Sigmoid colon (tissue), 7 donors: ENCODE results near the gene PFKL. TPM values are rescaled to one million over a fixed set of nuclear protein-coding genes. Genes with fewer than 3 reads are reported as not detected.

Source experiments
- DNase-seq: peaks from one replicate; pipeline ENCODE4 v3.0.0-alpha.2; 2019
- H3K27ac ChIP-seq, 4 donors: fragments of 200-600 bp; sonication (generic); one replicate each; pipeline ENCODE4 v1.5.1; 2016 to 2019; ENCODE audit warnings: mild to moderate bottlenecking in 1 of 4
- H3K27me3 ChIP-seq, 3 donors: fragments of 200-600 bp; sonication (generic); one replicate each; pipeline ENCODE4 v1.5.1; 2019; ENCODE audit warnings: mild to moderate bottlenecking in 1 of 3
- H3K36me3 ChIP-seq, 4 donors: fragments of 200-600 bp; sonication (generic); one replicate each; pipeline ENCODE4 v1.5.1; 2016 to 2019
- H3K4me1 ChIP-seq, 4 donors: fragments of 200-600 bp; sonication (generic); one replicate each; pipeline ENCODE4 v1.5.1; 2017 to 2019
- H3K4me3 ChIP-seq, 4 donors: fragments of 200-600 bp; sonication (generic); one replicate each; pipeline ENCODE4 v1.5.1; 2017 to 2019; ENCODE audit warnings: mild to moderate bottlenecking in 2 of 4, moderate library complexity in 1 of 4
- H3K9me3 ChIP-seq, 4 donors: fragments of 200-600 bp in 3 of 4; sonication (generic) in 3 of 4; one replicate each; pipeline versions ENCODE4 v1.5.1 to v1.6.1; 2013 to 2019
- EP300 ChIP-seq, 4 donors: sonication (generic); formaldehyde crosslinking; IDR thresholded peaks; one replicate each; pipeline ENCODE4 v1.6.1; 2017; ENCODE audit warnings: antibody characterized with exemption in 4 of 4
- POLR2A ChIP-seq, 2 donors: fragments of 450-650 bp; IDR thresholded peaks; one replicate each; pipeline ENCODE4 v1.6.1; 2016; ENCODE audit warnings: antibody characterized with exemption in 2 of 2, mild to moderate bottlenecking in 2 of 2, moderate library complexity in 2 of 2
- POLR2AphosphoS5 ChIP-seq, 4 donors: sonication (generic); formaldehyde crosslinking; IDR thresholded peaks; one replicate each; pipeline ENCODE4 v1.6.1; 2017; ENCODE audit warnings: antibody characterized with exemption in 4 of 4
- WGBS, 2 donors: extraction: QIAGEN DNeasy Blood & Tissue Kit; methylation state at CpG; one replicate each; pipeline ENCODE4 v1.1.7; 2013; 5-methylcytosine and 5-hydroxymethylcytosine counted together
- intact Hi-C: fragments of 100-400 bp; cut with DNase I; formaldehyde crosslinking; loops from one replicate; pipeline ENCODE4 v1.15.1; 2023
- polyA plus RNA-seq, 3 donors: library from polyadenylated mRNA; stranded (reverse); fragments of 200-250 nt; gene quantifications; one replicate each; pipeline ENCODE4 v1.2.3, GENCODE V29; 2013
- total RNA-seq, 4 donors: library from RNA; depleted of rRNA; stranded (reverse); fragments of >200 nt; gene quantifications; one replicate each; pipeline ENCODE4 v1.1.0, GENCODE V29; 2016
- TF ChIP-seq, protein P1 (sequence below), 4 experiments: fragments of 450-650 bp in 3 of 4; fragments of 200-600 bp in 1 of 4; IDR thresholded peaks; one replicate each; pipeline ENCODE4 v1.5.1; 2016 to 2019; ENCODE audit warnings: antibody characterized with exemption in 4 of 4, mild to moderate bottlenecking in 3 of 4, moderate library complexity in 2 of 4
- donor health status: healthy with polysubstance abuse.
- donor health status: Bipolar disorder and iron deficiency.
- donor health status: healthy.

Gene PFKL
- total and polyA plus RNA-seq, 7 donors = 38.0 to 159 (median 69.8) TPM

DNA sequence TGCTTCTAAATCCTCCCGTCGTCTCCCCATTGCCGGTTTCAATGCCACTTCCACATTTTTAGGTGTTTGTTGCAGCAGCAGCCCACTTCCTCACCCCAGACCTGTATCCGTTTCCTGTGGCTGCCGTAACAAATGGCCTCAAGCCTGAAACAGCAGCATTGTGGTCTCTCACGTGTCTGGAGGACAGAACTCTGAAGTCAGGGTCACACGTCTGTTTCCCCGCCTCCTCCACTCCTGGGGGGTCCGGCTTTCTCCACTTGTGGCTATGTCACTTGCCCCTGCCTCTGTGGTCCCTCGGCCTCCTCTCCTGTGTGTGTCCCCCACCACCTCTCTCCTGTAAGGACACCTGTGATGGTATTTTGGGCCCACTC is 75.4 kb downstream of the PFKL start:
- no peak overlapping the region for H3K27ac ChIP-seq

DNA sequence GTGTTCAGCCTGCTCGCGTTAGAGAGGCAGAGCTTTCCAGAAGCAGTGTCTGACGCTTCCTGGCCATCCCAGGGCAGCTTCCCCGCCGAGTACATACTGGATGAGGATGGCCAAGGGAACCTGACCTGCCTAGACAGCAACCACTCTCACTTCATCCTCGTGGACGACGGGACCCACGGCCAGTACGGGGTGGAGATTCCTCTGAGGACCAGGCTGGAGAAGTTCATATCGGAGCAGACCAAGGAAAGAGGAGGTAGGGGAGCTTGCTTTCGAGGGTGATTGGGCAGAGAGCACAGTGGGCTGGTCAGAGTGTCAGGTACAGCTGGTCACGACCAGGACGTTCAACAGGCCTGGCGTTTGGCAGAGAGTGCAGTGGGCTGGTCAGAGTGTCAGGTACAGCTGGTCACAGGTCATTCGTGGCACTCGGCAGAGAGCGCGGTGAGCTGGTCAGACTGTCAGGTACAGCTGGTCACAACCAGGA is 75.9 kb downstream of the PFKL start:
- DNase-seq = no peak
- TF ChIP-seq POLR2A (IDR thresholded peaks at IDR 0.05) = no peak
- TF ChIP-seq EP300 (IDR thresholded peaks at IDR 0.05) = no peak
- TF ChIP-seq, protein P1, sequence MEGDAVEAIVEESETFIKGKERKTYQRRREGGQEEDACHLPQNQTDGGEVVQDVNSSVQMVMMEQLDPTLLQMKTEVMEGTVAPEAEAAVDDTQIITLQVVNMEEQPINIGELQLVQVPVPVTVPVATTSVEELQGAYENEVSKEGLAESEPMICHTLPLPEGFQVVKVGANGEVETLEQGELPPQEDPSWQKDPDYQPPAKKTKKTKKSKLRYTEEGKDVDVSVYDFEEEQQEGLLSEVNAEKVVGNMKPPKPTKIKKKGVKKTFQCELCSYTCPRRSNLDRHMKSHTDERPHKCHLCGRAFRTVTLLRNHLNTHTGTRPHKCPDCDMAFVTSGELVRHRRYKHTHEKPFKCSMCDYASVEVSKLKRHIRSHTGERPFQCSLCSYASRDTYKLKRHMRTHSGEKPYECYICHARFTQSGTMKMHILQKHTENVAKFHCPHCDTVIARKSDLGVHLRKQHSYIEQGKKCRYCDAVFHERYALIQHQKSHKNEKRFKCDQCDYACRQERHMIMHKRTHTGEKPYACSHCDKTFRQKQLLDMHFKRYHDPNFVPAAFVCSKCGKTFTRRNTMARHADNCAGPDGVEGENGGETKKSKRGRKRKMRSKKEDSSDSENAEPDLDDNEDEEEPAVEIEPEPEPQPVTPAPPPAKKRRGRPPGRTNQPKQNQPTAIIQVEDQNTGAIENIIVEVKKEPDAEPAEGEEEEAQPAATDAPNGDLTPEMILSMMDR (IDR thresholded peaks at IDR 0.05) = no peak
- no peak for TF ChIP-seq POLR2AphosphoS5 (IDR thresholded peaks at IDR 0.05)
- Histone ChIP-seq H3K27me3 (peaks cover 0 to 54% (median 11%) of the 10 kb centered on the region in 3 donors), H3K27ac (no peak overlapping the region), H3K4me1 (no peaks in the 10 kb centered on the region), H3K9me3 (no peaks in the 10 kb centered on the region), H3K36me3 (no peaks in the 10 kb centered on the region), H3K4me3 (no peak overlapping the region)
- 86 to 91% methylated on average over 19 of the region's 19 CpGs for WGBS, 2 donors
- intact Hi-C loops = no loop called here

More for the DNA sequence above, 75.4 kb downstream of the PFKL start:
- no peak for DNase-seq
- H3K4me3 ChIP-seq = no peak overlapping the region
- WGBS, 2 donors = 48 to 78% methylated on average over 10 of the region's 10 CpGs
- H3K27me3 ChIP-seq = peaks cover 0 to 54% (median 11%) of the 10 kb centered on the region in 3 donors
- peaks cover 0 to 3% (median 2%) of the 10 kb centered on the region in 4 donors for H3K4me1 ChIP-seq
- H3K36me3 ChIP-seq = no peaks in the 10 kb centered on the region
- TF ChIP-seq POLR2AphosphoS5 (IDR thresholded peaks at IDR 0.05) (no peak), POLR2A (IDR thresholded peaks at IDR 0.05) (no peak), EP300 (IDR thresholded peaks at IDR 0.05) (no peak)
- TF ChIP-seq, protein P1 (IDR thresholded peaks at IDR 0.05) = no peak
- H3K9me3 ChIP-seq = no peaks in the 10 kb centered on the region
- intact Hi-C loops = no loop called here

DNA sequence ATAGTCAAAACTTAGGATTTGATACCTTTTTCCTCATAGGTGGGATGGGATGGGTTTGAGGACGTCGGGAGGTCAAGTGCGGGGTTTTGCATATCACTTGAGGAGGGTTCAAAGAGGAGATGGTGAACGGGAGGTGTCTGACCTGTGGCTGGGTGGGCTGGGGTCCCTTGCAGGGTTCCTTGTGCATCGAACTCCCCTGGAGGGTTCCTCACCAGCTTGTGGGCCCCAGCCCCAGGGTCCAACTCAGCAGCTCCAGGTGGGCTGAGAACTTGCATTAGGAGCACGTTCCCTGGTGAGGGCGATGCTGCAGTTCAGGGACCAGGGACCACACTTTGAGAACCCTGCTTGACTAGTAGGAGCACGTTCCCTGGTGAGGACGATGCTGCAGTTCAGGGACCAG is 76.8 kb downstream of the PFKL start:
- Histone ChIP-seq H3K4me3 (no peak overlapping the region), H3K27ac (no peak overlapping the region), H3K27me3 (peaks cover 0 to 51% (median 11%) of the 10 kb centered on the region in 3 donors), H3K4me1 (no peaks in the 10 kb centered on the region), H3K9me3 (no peaks in the 10 kb centered on the region), H3K36me3 (no peaks in the 10 kb centered on the region)
- intact Hi-C loops = no loop called here
- 87 to 93% methylated on average over 9 of the region's 9 CpGs for WGBS, 2 donors
- TF ChIP-seq POLR2A (IDR thresholded peaks at IDR 0.05) = no peak
- TF ChIP-seq POLR2AphosphoS5 (IDR thresholded peaks at IDR 0.05) = no peak
- TF ChIP-seq EP300 (IDR thresholded peaks at IDR 0.05) = no peak
- TF ChIP-seq, protein P1 (IDR thresholded peaks at IDR 0.05) = no peak
- DNase-seq = no peak

Other genes with a start within 250 kb of the PFKL start
- 1 to 10 TPM; 1.4 to 8.6 (median 6.1) TPM for gene PWP2, start 192.7 kb upstream of the PFKL start, total RNA-seq
- 10 to 100 TPM in 1 of 3 donors, 1 to 10 TPM in 2; 1.4 to 10.8 (median 1.8) TPM for gene PWP2, start 192.7 kb upstream of the PFKL start, polyA plus RNA-seq
- 10 to 100 TPM in 3 of 4 donors, 1 to 10 TPM in 1; 6.5 to 34.6 (median 10.9) TPM for gene GATD3, start 166.4 kb upstream of the PFKL start, total RNA-seq
- gene GATD3, start 166.4 kb upstream of the PFKL start, polyA plus RNA-seq = 10 to 100 TPM; 12.5 to 68.2 (median 12.6) TPM
- 1 to 10 TPM in 1 of 4 donors, under 1 TPM in 3; 0.27 to 1.1 (median 0.83) TPM for gene ICOSLG, start 59.1 kb upstream of the PFKL start, total RNA-seq
- 1 to 10 TPM in 1 of 3 donors, under 1 TPM in 2; 0.60 to 5.7 (median 0.92) TPM for gene ICOSLG, start 59.1 kb upstream of the PFKL start, polyA plus RNA-seq
- gene DNMT3L, start 38.2 kb upstream of the PFKL start, total RNA-seq = not detected
- gene DNMT3L, start 38.2 kb upstream of the PFKL start, polyA plus RNA-seq = not detected
- not detected for gene AIRE, start 14.2 kb upstream of the PFKL start, total RNA-seq
- under 1 TPM in 1 of 3 donors, not detected in 2; 0.61 TPM for gene AIRE, start 14.2 kb upstream of the PFKL start, polyA plus RNA-seq
- 10 to 100 TPM; 25.8 to 31.1 (median 27.6) TPM for gene CFAP410, start 39.3 kb downstream of the PFKL start, total RNA-seq
- gene CFAP410, start 39.3 kb downstream of the PFKL start, polyA plus RNA-seq = 10 to 100 TPM; 12.7 to 31.7 (median 28.2) TPM
- gene TRPM2, start 53.6 kb downstream of the PFKL start, total RNA-seq = 1 to 10 TPM; 1.6 to 3.9 (median 3.2) TPM
- gene TRPM2, start 53.6 kb downstream of the PFKL start, polyA plus RNA-seq = 1 to 10 TPM; 2.4 to 4.9 (median 3.5) TPM
- 1 to 10 TPM; 3.9 to 7.1 (median 5.4) TPM for gene LRRC3, start 155.5 kb downstream of the PFKL start, total RNA-seq
- 1 to 10 TPM in 1 of 3 donors, under 1 TPM in 2; under 0.01 to 2.9 (median 0.46) TPM for gene LRRC3, start 155.5 kb downstream of the PFKL start, polyA plus RNA-seq
- not detected for gene KRTAP10-1, start 240.1 kb downstream of the PFKL start, total RNA-seq
- gene KRTAP10-1, start 240.1 kb downstream of the PFKL start, polyA plus RNA-seq = not detected